HG03045 (cell line): ENCODE measurements around the gene SGTA.
"Not testable (repeated sequence)": the region's sequence is repeated elsewhere in the genome, so short reads cannot be mapped to it uniquely, and the experiment has no call there.

Source experiments
- ATAC-seq: cut with Tn5 transposase; IDR thresholded peaks from one replicate; pipeline ENCODE4 v1.9.1; 2021; ENCODE audit warnings: mild to moderate bottlenecking, moderate library complexity; ENCODE audit not compliant: unreplicated experiment

Gene SGTA

GRCh38 chr19:2716275-2716650, 66.8 kb downstream of the SGTA start:
- ATAC-seq = no peak

GRCh38 chr19:2715470-2716274, 67.4 kb downstream of the SGTA start:
- no peak for ATAC-seq

- ATAC-seq = no peak
Observed at GRCh38 chr19:2714531-2715269, 68.4 kb downstream of the SGTA start.

GRCh38 chr19:2714102-2714501, 69.0 kb downstream of the SGTA start:
- not testable (repeated sequence) for ATAC-seq

- ATAC-seq = not testable (repeated sequence)
Observed at GRCh38 chr19:2713170-2713569, 69.9 kb downstream of the SGTA start.

- ATAC-seq = no peak
Observed at GRCh38 chr19:2711875-2712205, 71.2 kb downstream of the SGTA start.

GRCh38 chr19:2711172-2711874, 71.8 kb downstream of the SGTA start:
- no peak for ATAC-seq

- ATAC-seq = no peak
Observed at GRCh38 chr19:2706251-2706650, 76.8 kb downstream of the SGTA start.
